ENCODE results near the gene SMIM38.
"Not testable (repeated sequence)": the region's sequence is repeated elsewhere in the genome, so short reads cannot be mapped to it uniquely, and the experiment has no call there.

SMIM38 gene

DNA sequence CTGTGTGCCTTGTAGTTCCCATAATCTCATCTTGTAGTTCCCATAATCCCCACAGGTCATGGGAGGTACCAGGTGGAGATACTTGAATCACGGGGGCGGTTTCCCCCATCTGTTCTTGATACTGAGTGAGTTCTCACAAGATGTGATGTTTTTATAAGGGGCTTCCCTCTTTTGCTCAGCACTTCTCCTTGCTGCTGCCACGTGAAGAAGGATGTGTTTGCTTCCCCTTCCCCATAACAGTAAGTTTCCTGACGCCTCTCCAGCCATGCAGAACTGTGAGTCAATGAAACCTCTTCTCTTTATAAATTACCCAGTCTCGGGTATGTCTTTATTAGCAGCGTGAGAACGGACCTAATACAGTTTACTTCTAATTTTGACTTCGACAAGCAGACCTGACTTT is 14.0 kb upstream of the SMIM38 start:
- DNase-seq = no peak

DNA sequence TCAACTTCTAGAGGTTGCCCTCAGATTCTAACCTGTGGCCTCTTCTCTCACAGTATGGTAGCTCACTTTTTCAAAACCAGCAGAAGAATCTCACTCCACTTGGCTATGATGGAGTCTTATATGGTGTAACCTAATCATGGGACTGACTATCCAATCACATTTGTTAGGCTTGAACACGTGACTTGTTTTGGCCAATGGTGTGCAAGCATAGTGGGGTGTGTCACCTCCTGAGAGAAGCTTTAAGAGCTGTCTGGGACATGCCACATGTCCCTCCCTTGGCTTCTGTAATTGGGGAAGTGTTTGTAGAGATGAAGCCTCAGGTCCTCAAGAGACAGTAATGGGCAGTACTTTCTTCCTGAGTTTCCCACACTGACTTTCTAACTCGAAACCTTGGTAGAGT is 12.8 kb upstream of the SMIM38 start:
- DNase-seq = no peak

DNA sequence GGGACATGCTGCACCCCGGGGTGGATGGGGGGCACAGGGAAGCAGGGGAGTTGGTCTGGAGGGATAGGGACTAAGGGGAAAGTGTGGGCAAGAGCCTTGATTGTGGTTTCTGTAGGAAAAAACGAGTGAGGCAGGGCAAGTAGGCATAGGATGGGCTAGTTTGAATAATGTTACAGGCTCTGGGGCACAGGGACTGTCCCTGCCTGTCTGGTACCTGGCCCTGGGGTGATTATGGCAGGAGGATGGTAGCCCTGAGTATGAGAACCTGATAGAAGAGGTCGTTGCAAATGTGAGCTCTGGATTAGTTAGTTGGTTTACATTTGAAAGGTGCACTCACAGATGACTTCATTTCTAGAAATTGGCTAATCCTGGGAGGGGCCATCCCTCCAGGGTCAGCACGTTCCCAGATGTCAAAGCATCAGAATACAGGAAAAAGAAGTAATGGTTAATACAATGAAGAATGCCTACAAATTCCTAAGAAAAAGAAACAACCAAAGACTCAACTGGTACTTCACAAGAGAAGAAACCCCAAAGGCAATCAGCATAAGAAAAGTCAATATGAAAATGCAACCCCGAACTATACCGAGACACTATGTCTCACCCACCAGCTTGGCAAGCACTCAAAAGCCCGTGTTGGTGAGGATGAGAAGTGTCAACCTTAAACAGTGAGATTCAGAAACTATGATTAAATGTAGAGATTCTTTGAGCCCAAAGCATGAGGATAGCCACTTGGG is 11.3 kb upstream of the SMIM38 start:
- DNase-seq = no peak

DNA sequence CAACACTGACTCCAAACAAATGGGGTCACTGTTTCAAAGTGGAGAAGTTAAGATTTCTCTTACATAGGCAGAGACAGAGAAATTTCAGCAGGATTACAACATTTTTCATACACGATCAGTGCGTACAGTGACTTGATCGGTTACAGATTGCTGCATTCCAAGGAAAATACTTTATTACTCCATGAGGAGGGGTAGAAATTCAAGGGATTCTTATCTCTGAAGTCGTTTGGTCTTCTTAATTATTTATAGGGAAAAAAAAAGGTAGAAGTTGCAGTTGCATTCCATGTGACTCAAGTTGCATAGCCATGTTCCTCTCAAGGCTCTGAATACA is 10.7 kb upstream of the SMIM38 start:
- DNase-seq = no peak

DNA sequence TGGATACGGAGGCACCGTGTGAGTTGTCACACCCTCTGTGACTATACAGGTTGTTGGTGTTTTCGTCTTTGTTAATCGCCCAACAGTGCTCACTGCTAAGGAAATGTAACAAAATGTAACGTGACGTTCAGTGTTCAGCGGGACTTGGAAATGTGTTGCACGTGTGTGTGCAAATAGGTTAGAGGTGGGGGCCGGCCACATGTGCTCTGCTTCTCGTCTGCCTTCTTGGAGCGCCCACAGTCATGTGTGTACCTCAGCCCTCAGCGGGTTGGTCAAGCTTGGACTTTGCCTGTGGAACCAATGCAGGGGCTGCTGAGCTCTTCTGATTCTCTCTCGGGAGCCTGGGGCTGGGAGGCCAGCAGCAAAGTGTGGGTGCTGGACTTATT is 7.4 kb upstream of the SMIM38 start:
- DNase-seq = no peak

DNA sequence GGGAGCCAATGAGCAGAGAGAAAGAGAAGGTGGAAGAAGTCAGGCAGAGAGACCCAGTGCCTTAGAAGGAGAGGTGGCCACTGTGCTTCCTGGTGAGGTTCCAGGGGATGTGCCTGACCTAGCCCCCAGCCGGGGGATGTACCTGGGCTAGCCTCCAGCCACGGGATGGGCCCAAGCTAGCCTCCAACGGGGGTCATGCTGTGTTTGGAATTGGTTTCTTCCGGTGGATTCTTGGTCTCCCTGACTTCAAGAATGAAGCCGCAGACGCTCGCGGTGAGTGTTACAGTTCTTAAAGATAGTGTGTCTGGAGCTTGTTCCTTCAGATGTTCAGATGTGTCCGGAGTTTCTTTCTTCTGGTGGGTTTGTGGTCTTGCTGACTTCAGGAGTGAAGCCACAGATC is 6.9 kb upstream of the SMIM38 start:
- no peak for DNase-seq

DNA sequence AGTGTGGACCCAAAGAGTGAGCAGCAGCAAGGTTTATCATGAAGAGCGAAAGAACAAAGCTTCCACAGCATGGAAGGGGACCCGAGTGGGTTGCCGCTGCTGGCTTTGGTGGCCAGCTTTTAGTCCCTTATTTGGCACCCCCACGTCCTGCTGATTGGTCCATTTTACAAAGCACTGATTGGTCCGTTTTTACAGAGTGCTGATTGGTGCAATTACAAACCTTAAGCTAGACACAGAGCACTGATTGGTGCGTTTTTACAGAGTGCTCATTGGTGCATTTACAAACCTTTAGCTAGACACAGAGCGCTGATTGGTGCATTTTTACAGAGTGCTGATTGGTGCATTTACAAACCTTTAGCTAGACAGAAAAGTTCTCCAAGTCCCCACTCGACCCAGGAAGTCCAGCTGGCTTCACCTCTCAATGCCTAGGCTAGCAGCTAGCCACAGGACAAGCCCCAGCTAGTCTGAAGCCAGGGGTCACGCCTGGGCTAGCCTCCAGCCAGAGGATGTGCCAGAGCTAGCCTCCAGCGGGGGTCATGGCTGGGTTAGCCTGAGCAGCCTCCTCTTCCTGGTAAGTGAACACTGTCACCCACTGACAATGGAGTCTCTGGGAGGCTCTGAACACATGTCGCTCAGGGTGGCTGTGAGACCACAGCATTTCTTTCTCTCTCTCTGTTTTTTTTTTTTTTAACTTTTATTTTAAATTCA is 6.2 kb upstream of the SMIM38 start:
- DNase-seq = not testable (repeated sequence)

DNA sequence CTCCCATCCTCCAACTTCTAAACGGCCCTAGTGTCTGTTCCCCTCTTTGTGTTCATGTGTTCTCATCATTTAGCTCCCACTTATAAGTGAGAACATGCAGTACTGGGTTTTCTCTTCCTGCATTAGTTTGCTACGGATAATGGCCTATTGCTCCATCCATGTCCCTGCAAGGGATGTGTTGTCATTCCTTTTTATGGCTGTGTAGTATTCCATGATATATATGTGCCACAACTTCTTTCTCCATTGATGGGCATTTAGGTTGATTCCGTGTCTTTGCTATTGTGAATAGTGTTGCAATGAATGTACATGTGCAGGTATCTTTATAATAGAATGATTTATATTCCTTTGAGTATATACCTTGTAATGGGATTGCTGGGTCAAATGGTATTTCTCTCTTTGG is 5.6 kb upstream of the SMIM38 start:
- DNase-seq = no peak

DNA sequence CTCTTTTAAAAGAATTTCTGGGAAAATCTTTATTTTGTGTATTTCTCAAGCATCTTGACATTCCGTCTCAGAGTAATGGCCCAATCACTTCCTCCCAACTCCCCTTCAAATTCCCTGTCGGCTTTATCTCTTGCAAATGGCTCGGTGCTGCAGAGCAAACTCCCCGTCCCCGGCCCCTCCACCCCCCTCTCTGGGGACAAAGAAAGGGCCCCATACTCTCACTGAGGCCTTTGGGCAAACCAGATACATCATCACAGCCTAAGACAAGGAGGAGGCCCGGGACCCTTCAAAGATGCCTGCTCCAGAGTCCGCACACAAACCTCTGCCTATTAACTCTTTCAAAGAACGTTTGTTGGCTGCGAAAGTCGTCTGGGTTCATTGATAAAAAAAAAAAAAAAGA is 3.9 kb upstream of the SMIM38 start:
- DNase-seq = no peak

DNA sequence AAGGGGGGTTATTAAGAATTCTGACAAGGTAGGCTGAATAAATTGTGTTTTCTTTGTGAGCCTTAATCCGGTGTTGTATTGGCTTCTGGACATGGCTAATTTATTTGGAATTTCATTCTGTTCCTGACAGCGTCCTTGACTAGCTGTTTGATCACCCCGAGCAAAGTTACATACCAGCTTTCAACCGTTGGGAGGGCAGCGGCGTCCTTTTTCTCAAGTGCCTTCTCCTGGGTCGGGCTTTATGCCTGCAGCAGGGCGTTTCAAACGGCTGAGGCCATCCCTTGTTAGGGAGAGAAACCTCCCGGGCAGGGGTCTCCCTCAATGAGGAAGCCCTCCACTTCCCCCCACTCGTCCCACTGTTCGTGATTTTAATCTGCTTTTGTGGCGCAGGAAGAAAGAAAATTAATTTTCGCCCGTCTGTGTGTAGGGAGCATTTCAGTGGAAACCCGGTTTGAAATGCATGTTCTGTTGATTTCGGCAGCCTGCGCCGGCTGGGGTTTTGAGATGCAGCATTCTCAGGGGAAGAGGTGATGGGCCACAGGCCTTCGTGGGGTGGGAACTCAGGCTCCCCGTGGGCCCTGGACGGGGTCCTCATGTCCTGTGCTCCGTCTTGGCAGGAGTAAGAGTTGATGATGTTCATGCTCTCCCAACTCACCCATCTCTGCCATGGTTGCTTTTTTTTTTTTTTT is 2.9 kb upstream of the SMIM38 start:
- no peak for DNase-seq

DNA sequence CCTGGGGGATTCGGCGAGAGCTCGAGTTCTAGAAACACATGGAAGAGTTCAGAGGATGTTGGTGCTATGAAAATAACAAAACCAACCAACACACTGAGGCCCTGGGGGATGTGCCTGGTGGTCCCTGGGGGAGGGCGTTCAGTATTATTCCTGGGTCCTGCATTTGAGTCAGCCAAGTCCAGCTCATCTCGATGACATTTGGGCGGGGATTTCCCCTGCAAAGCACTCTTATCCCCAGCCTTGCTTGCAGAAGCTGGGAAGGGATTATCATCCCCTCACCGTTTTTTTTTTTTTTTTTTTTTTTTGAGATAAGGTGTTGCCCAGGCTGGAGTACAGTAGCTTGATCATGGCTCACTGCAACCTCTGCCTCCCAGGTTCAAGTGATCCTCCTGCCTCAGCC is 2.1 kb upstream of the SMIM38 start:
- DNase-seq = no peak

DNA sequence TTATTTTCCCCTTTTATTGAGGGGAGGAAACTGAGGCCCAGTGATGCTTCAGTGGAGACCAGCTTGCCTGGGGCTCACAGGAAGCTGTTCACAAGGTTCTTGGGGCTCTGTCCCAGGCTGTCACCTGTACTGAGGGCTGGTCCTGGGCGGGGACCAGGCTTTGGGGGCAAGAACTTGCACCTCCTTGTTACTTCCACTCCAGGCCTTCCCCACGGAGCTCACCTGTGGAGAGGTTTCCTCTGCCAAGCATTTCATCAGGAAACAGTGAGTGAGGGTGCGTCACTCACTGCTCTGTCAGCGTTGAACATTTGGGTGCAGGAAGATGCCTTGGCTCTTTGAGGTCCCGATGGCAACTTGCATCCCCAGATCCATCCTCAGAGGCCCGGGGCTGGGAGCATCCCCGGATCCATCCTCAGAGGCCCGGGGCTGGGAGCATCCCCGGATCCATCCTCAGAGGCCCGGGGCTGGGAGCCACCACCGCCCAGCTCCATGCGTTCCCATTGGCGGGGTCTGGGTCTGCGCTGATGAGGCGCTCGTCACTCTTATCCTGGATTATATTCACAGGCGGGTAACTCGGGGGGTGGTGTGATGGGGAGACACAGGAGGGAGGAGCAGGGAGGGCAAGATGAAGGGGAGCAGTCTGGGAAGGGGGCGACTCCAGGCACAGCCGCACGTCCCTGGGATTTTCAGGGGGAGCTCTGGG is 1.4 kb upstream of the SMIM38 start:
- DNase-seq = no peak

DNA sequence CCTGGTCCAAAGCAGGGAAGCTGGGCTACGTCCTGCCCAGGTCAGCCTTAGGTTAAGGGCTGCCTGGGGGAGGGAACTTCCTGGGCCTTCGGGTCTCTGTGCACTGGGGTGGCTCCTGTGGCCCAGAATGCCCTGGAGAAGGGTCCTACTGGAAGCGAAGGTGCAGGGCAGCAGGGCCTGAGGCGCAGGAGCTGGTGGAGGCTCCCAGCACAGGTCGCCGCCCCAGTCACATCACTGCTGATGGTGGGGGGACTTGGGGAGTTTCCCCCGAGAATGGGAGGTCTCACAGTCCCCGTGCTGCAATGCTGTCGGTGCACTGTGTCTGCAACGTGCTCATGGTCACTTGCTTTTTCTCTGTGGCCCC is 815 bp upstream of the SMIM38 start:
- DNase-seq = no peak

DNA sequence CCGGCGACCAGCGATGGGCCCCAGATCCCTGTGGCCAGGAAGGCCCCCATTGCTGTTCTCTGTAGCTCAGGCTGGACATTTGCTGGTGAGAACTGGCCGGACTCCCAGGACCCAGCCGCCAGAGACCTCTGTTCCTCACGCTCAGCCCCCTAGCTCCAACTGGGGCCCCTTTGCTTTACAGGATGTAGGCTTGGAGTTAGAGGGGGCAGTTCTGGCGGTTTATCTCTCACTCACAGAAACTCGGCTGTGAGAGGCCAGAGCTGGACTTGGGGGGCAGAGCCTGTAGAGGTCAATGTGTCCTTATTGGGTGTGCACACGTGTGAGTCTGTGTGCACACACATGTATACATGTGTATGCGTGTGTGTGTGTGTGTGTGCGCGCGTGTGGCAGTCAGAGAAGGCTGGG is 502 bp downstream of the SMIM38 start:
- DNase-seq = no peak

DNA sequence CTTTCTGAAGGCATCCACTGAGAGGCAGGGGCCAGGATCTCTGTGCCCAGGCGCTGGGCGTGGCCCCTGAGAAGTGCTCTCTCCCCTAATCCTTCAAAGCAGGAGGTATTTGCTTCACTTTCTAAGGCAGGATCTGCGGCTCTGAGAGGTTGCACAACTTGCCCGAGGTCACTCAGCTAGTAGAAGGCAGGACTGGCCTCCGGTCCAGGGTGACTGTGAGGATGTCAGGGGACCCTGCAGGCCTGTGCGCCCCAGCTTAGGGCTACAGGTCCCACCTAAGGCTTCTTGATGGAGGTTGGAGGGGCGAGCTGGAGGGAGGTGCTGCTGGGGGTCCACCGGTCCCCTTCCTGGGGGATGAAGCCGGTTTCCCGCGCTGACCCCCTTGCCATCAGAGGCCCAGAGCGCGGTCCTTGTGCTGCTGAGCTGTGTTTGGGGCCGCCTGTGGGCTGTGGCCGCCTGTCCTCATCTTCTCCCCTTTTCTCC is 979 bp downstream of the SMIM38 start:
- no peak for DNase-seq

DNA sequence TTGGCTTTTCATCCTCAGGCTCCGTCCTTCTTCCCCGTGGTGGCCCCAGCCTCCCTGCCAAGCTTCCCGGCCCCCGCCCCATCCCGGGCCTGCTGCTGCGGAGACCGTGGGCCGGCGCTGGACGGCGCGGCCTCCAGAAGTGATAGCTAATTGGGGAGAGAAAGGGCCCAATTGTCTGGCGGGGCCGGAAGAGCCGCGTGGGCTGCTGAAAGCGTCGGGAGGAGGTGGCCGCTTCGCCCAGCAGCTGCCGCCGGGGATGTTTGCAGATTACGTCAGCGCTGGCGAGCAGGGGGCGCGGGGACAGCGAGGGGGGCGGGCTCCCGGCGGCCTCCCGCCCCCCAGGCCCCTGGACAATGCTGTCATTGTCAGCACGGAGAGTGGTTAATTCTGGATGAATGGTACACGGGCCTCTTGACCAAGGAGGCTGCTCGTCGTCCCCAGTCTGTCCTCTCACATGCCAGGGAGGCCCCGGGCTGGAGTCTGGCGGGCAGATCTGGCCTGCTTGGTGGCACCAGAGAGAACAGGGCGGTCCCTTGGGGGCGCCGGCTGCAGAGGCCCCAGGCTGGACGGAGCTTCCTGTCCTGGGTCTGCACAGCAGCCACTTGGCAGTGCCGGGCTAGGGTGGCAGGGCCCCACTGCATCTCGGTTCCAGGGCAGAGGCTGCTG is 1.6 kb downstream of the SMIM38 start:
- no peak for DNase-seq

DNA sequence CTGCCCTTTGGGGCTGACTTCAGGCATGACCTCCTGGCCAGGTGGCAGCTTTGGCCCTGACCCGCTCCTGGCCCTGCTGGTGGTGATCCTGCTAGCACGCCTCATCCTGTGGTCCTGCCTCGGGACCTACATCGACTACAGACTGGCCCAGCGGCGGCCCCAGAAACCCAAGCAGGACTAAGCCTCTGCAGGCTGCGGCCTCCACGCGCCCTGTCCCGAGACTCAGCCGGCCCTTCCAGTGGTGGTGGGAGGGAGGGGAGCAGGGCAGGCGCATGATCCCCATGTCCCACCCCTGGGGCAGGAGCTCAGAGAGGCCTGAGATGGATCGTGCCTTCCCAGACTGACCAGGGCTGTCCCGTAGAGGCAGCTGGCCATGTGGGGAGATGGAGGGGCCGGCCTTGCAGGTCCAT is 2.1 kb downstream of the SMIM38 start:
- no peak for DNase-seq

DNA sequence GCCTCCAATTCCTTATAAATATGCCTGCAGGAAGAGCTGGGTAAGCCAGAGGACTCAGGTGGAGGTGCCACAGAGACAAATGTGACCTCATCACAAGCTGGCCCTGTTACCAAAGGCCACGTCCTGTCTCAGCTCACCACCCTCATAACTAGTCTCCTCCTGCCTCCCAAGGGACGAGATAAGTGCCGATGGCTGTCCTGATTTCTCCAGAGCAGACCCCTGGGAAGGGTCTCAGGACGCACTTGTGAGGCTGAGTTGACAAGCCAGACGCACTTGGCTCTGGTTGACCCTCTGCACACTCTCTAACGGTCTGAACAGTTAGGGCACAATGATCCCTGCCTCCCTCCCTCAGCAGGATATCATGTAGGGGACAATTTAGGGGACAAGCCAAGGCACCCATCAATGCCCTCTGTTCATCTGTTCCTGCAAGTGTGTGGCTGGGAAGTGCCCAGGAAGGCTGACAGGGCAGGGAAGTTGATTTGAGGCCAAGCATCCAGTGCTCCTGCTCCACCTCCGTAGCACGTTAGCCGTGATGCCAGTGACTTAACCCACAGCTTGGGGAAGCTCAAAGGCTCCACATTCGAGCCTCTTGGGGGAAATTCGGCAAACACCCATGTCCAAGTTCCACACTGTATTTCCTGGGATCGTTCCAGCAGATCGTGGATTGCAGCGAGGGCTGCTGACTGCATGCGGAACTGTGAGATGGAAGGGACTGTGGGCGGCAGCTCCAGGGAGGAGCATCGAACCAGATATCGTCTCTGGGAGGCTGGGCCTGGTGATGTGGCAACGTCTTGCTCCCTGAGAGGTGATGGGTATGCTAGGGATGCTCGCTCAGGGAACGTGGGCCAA is 2.8 kb downstream of the SMIM38 start:
- DNase-seq = no peak

DNA sequence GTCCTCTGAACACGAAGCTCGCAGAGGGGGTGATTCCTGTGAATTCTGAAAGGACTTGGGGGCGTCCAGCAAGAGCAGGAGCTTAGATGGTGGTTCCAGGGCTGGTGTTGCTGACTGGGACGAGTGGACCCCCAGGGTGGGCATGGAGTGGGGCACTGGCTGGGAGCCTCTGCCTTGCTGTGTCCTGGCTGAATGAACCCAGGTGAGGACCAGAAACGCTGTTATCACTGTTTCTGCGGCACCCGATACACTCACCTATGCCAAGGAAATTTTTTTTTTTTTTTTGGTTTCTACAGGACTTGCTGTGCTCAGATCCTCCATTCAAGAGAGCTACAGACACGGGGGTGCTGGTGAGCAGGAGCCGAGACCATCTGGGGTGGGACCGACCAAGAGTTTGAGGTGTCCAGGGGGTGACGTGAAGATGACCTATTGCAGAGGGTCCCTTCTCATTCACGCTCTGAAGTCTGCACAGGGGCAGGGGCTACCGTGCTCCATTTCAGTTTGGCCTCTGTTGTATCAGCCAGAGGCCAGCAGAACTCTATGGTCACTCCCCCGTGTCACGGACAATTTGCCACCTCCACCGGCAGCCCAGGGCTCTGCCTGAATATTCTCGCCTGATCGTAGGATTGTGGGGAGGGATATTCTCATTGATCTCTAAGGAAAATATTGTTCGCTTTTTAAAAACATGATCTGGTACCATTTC is 3.6 kb downstream of the SMIM38 start:
- DNase-seq = no peak

DNA sequence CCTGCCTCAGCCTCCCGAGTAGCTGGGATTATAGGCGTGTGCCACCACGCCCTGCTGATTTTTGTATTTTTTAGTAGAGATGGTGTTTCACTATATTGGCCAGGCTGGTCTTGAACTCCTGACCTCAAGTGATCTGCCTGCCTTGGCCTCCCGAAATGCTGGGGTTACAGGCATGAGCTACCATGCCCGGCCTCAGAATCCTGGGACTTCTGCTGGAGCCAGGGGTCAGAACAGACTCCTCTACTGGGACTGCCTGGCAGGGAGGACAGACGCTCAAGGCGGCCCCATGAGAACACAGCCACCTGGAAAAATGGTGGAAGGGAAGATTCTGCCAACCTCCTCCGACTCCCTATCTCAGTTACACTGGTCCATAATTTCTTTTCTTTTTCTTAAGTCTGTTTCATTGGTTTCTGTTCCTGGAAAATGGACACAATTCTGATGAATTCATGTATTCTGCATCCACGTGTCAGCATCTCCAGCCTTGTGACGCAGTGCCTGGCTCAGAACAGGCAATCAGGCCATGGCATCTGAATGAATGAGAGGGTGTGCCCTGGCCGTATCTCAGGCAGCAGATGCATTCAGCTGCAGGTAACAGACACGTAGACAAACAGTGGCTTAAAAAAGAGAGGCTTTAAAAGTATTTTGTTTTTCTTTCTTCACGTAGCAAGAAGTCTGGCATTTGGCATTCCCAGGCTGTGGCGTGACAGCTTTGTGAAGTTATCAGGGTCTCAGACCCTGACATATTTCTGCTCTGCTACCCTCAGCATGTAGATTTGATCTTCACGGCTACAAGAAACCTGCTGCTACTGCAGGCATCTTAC is 4.8 kb downstream of the SMIM38 start:
- DNase-seq = no peak

DNA sequence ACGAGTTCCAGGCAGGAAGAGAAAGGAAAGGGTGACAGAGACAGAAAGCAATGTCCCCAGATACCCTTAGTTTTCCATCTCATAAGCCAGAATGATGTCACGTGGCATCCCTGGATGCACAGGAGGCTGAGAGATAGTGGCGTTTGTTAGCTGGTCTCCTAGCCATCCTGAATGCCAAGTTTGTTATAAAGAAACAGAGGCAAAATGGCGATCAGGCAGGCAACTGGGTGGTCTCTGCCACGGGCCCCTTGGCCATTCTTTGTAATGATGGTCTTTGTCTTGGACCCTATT is 5.3 kb downstream of the SMIM38 start:
- no peak for DNase-seq

Measured in effector CD8-positive, alpha-beta T cell (primary cell).